Calu3 (cell line): ENCODE results near the gene CENPA. TPM values are rescaled to one million over a fixed set of nuclear protein-coding genes. Genes with fewer than 3 reads are reported as not detected.

Experiments
- BruUV-seq: library from RNA; stranded (reverse); fragments of 400-500 nt; replicated peaks from 2 replicates; lab custom pipeline; 2021; lab: Mats Ljungman, UMichigan
- CTCF ChIA-PET: fragments of 300-600 bp; sonication (Branson Sonifier 250); formaldehyde crosslinking; loops from one replicate; lab custom pipeline; 2022; ENCODE audit warnings: antibody characterized with exemption; lab: Charles Lee
- DNase-seq: peaks from one replicate; pipeline ENCODE4 v3.0.0; 2022
- H3K27ac Mint-ChIP-seq: one replicate; pipeline ENCODE4 v1.8.0; 2022; ENCODE audit warnings: mixed read lengths; ENCODE audit not compliant: unreplicated experiment
- H3K27me3 Mint-ChIP-seq: one replicate; pipeline ENCODE4 v1.8.0; 2022; ENCODE audit warnings: mixed read lengths; ENCODE audit not compliant: unreplicated experiment
- H3K36me3 Mint-ChIP-seq: one replicate; pipeline ENCODE4 v1.8.0; 2022; ENCODE audit warnings: mild to moderate bottlenecking, moderate library complexity, mixed read lengths; ENCODE audit not compliant: insufficient read depth, unreplicated experiment
- H3K4me1 Mint-ChIP-seq: one replicate; pipeline ENCODE4 v1.8.0; 2022; ENCODE audit warnings: mild to moderate bottlenecking, low read depth, mixed read lengths; ENCODE audit not compliant: unreplicated experiment
- H3K4me3 Mint-ChIP-seq: one replicate; pipeline ENCODE4 v1.8.0; 2022; ENCODE audit warnings: mild to moderate bottlenecking, low read depth, moderate library complexity, mixed read lengths; ENCODE audit not compliant: unreplicated experiment
- H3K9me3 Mint-ChIP-seq: one replicate; pipeline ENCODE4 v1.8.0; 2022; ENCODE audit warnings: low read depth, mixed read lengths; ENCODE audit not compliant: unreplicated experiment
- intact Hi-C: fragments of 100-400 bp; cut with micrococcal nuclease; formaldehyde crosslinking; loops from one replicate; pipeline ENCODE4 v1.10.0; 2022; ENCODE audit not compliant: unreplicated experiment
- total RNA-seq: library from RNA; stranded (reverse); gene quantifications from 2 replicates; pipeline ENCODE4 v1.2.3, GENCODE V29; 2022
- TF ChIP-seq, protein P1 (sequence below): fragments of 200-600 bp; IDR thresholded peaks from one replicate; pipeline ENCODE4 v1.8.0; 2022; ENCODE audit warnings: antibody characterized with exemption; ENCODE audit not compliant: unreplicated experiment

The CENPA gene
- total RNA-seq, 1 experiment from 2014 or later: 33.2 TPM

DNA sequence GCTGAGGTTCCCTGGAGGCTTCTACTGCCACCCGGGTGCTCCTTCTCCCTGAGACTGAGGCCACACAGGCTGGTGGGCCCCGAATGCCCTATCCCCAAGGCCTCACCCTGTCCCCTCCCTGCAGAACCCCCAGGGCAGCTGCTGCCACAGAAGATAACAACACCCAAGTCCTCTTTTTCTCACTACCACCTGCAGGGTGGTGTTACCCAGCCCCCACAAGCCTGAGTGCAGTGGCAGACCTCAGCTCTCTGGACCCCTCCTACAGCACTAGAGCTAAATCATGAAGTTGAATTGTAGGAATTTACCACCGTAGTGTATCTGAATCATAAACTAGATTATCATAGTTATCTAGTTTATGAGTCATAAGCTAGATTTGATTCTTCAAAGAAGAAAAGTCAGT, 7.3 kb upstream of the CENPA start:
- no peaks in the 10 kb centered on the region for H3K9me3 Mint-ChIP-seq
- no peaks in the 10 kb centered on the region for H3K27me3 Mint-ChIP-seq
- H3K4me1 Mint-ChIP-seq: no peaks in the 10 kb centered on the region
- H3K27ac Mint-ChIP-seq: no peak overlapping the region
- H3K4me3 Mint-ChIP-seq: no peak overlapping the region
- H3K36me3 Mint-ChIP-seq: peaks cover 52% of the 10 kb centered on the region
- CTCF ChIA-PET: no interaction called here
- intact Hi-C loops: no loop called here
- TF ChIP-seq, protein P1, sequence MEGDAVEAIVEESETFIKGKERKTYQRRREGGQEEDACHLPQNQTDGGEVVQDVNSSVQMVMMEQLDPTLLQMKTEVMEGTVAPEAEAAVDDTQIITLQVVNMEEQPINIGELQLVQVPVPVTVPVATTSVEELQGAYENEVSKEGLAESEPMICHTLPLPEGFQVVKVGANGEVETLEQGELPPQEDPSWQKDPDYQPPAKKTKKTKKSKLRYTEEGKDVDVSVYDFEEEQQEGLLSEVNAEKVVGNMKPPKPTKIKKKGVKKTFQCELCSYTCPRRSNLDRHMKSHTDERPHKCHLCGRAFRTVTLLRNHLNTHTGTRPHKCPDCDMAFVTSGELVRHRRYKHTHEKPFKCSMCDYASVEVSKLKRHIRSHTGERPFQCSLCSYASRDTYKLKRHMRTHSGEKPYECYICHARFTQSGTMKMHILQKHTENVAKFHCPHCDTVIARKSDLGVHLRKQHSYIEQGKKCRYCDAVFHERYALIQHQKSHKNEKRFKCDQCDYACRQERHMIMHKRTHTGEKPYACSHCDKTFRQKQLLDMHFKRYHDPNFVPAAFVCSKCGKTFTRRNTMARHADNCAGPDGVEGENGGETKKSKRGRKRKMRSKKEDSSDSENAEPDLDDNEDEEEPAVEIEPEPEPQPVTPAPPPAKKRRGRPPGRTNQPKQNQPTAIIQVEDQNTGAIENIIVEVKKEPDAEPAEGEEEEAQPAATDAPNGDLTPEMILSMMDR: no peak
- BruUV-seq: no TSS peak
- no peak for DNase-seq

DNA sequence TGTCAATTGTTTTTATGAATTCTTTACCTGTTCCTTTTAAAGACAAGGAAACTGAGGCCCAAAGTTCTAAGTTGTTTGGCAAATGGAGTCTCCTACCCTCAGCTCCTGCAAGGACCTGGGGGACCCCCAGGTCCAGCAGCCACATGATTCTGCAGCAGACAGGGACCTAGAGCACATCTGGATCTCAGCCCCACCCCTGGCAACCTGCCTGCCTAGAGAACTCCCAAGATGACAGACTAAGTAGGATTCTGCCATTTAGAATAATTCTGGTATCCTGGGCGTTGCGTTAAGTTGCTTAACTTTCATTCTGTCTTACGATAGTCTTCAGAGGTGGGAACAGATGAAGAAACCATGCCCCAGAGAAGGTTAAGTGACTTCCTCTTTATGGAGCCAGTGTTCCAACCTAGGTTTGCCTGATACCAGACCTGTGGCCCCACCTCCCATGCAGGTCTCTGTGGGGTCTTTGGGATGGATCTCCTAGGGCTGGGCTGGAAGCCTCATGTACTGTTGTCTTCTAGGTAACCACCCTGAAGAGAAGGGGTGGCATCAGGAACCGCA, 5.6 kb upstream of the CENPA start:
- Mint-ChIP-seq H3K9me3 (no peaks in the 10 kb centered on the region), H3K4me3 (no peak overlapping the region), H3K4me1 (no peaks in the 10 kb centered on the region), H3K36me3 (peaks cover 53% of the 10 kb centered on the region), H3K27me3 (no peaks in the 10 kb centered on the region), H3K27ac (no peak overlapping the region)
- TF ChIP-seq, protein P1: no peak
- no TSS peak for BruUV-seq
- CTCF ChIA-PET: interaction anchor here (1.1 kb wide), 1 partner anchor 9 kb away, joined by 3 read pairs; no protein-coding TSS in a partner anchor
- intact Hi-C loops: no loop called here
- DNase-seq: no peak

DNA sequence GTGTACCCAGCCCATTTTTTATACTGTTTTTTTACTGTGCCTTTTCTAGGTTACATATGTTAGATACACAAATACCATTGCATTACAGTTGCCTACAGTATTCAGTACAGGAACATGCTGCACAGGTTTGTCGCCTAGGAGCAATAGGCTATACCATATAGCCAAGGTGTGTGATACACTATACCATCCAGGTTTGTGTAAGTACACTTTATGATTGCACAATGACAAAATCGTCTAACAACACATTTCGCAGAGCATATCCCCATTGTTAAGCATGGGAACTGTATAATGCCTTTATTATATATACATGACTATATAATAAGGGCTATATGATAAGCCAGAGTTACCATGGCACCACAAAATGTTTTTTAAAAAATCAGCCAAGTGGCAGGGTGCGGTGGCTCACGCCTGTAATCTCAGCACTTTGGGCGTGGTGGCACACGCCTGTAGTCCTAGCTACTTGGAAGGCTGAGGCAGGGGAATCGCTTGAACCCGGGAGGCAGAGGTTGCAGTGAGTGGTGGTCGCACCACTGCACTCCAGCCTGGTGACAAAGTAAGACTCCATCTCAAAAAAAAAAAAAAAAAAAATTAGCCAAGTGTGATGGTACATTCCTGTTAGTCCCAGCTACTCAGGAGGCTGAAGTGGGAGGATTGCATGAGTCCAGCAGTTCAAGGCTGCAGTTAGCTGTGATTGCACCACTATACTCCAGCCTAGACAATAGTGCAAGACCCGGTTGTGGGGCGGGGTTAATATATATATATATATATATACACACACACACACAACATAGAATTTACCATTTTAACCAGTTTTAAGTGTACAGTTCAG, 2.8 kb upstream of the CENPA start:
- TF ChIP-seq, protein P1: no peak
- Mint-ChIP-seq H3K27ac (no peak overlapping the region), H3K4me1 (peaks cover 6% of the 10 kb centered on the region), H3K4me3 (no peak overlapping the region), H3K9me3 (no peaks in the 10 kb centered on the region), H3K27me3 (no peaks in the 10 kb centered on the region), H3K36me3 (peaks cover 52% of the 10 kb centered on the region)
- no peak for DNase-seq
- no TSS peak for BruUV-seq
- CTCF ChIA-PET: interaction anchor here (0.6 to 0.7 kb wide), 3 partner anchors 166 to 281 kb away, joined by 3 to 5 read pairs (median 4); no protein-coding TSS in a partner anchor
- intact Hi-C loops: no loop called here

DNA sequence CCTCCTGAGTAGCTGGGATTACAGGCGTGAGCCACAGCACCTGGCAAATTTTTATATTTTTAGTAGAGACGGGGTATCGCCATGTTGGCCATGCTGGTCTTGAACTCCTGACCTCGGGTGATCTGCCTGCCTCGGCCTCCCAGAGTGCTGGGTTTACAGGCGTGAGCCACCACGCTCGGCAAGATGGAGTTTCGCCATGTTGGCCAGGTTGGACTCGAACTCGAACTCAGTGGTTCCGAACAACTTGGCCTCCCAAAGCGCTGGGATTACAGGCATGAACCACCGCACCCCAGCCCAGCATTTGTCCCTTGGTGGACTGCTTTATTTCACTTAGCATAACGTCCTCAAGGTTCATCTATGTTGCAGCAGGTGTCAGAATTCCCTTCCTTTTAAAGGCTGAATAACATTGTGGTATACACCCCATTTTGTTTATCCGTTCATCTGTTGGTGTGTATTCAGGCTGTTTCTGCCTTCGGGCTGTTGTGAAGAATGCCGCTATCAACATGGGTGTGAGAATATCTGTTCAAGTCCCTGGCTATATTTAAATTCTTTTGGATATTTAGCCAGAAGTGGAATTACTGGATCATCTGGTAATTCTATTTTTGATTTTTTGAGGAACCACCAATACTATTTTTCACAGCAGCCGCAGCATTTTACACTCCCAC, 1.2 kb upstream of the CENPA start:
- Mint-ChIP-seq H3K9me3 (peaks cover 1% of the 10 kb centered on the region), H3K36me3 (peaks cover 59% of the 10 kb centered on the region), H3K4me1 (peaks cover 22% of the 10 kb centered on the region), H3K27me3 (no peaks in the 10 kb centered on the region), H3K27ac (no peak overlapping the region), H3K4me3 (peak overlapping the region; percentile 75)
- DNase-seq: no peak
- TF ChIP-seq, protein P1: no peak
- no TSS peak for BruUV-seq
- CTCF ChIA-PET: no interaction called here
- intact Hi-C loops: no loop called here
